GM12878 (cell line): Measurements from ENCODE around the gene ATP6V0E2.
"Not testable (repeated sequence)": the region's sequence is repeated elsewhere in the genome, so short reads cannot be mapped to it uniquely, and the experiment has no call there.

Experiments used
- BCLAF1 ChIP-seq: fragments of 450-650 bp; IDR thresholded peaks from 2 replicates; pipeline ENCODE4 v1.6.1; 2017; ENCODE audit warnings: antibody characterized with exemption, mild to moderate bottlenecking, moderate library complexity
- POLR2A ChIP-seq: IDR thresholded peaks from 2 replicates; pipeline ENCODE4 v1.6.1; 2011; ENCODE audit warnings: low read depth, mild to moderate bottlenecking, low read length
- SP1 ChIP-seq: IDR thresholded peaks from one replicate; pipeline ENCODE4 v1.6.1; 2011; ENCODE audit warnings: low read depth, low read length

- not testable (repeated sequence) for TF ChIP-seq SP1, BCLAF1, POLR2A
Observed at GRCh38 chr7:149910219-149910618, 36.5 kb downstream of the ATP6V0E2 start.
